Gastrocnemius medialis (tissue), 4 donors: ENCODE results near the gene CIDEA. TPM values are rescaled to one million over a fixed set of nuclear protein-coding genes. Genes with fewer than 3 reads are reported as not detected.

Experiments used
- ATAC-seq, 2 donors: fragments of 150-250 bp; one replicate each; pipeline ENCODE4 v1.9.1; 2016
- DNase-seq, 2 donors: peaks; one replicate each; pipeline ENCODE4 v3.0.0-alpha.2; 2019
- H3K27ac ChIP-seq, 4 donors: fragments of 200-600 bp; sonication (generic); 1 replicate in 1 of 4; 2 replicates in 3 of 4; pipeline ENCODE4 v1.5.1; 2016 to 2018; ENCODE audit warnings: mild to moderate bottlenecking in 2 of 4, moderate library complexity in 1 of 4
- H3K27me3 ChIP-seq, 3 donors: fragments of 200-600 bp; sonication (generic) in 2 of 3; 1 replicate in 1 of 3; 2 replicates in 2 of 3; pipeline versions ENCODE4 v1.5.1 to v1.6.0; 2016 to 2019; ENCODE audit warnings: mild to moderate bottlenecking in 1 of 3, moderate library complexity in 1 of 3
- H3K36me3 ChIP-seq, 2 donors: fragments of 200-600 bp; sonication (generic) in 1 of 2; one replicate each; pipeline ENCODE4 v1.5.1; 2017 to 2018
- H3K4me1 ChIP-seq, 2 donors: fragments of 200-600 bp; sonication (generic) in 1 of 2; one replicate each; pipeline ENCODE4 v1.5.1; 2016 to 2017; ENCODE audit warnings: mild to moderate bottlenecking in 2 of 2
- H3K4me3 ChIP-seq, 4 donors: fragments of 200-600 bp; sonication (generic) in 3 of 4; 1 replicate in 1 of 4; 2 replicates in 3 of 4; pipeline ENCODE4 v1.5.1; 2016 to 2019; ENCODE audit warnings: mild to moderate bottlenecking in 2 of 4
- H3K9me3 ChIP-seq, 3 donors: fragments of 200-600 bp; sonication (generic) in 2 of 3; 1 replicate in 1 of 3; 2 replicates in 2 of 3; pipeline ENCODE4 v1.5.1; 2016 to 2019
- CTCF ChIP-seq, 5 experiments: fragments of 450-650 bp in 3 of 5; fragments of 200-600 bp in 2 of 5; sonication (generic) in 2 of 5; IDR thresholded peaks in 4 of 5; conservative IDR thresholded peaks in 1 of 5; 1 replicate in 4 of 5; 2 replicates in 1 of 5; pipeline ENCODE4 v1.5.1; 2016 to 2019; ENCODE audit warnings: antibody characterized with exemption in 5 of 5, mild to moderate bottlenecking in 3 of 5, moderate library complexity in 3 of 5
- POLR2A ChIP-seq, 2 donors: fragments of 450-650 bp; IDR thresholded peaks; one replicate each; pipeline ENCODE4 v1.6.1; 2017; ENCODE audit warnings: antibody characterized with exemption in 2 of 2, mild to moderate bottlenecking in 2 of 2, moderate library complexity in 2 of 2
- in situ Hi-C, 4 donors: fragments of 200-750 bp; cut with MboI; loops; one replicate each; pipeline versions ENCODE4 v1.15.0 to v1.8.0; 2017; ENCODE audit warnings: low sequenced_read_pairs in 4 of 4
- intact Hi-C: fragments of 100-400 bp; cut with DNase I; formaldehyde crosslinking; loops from one replicate; pipeline ENCODE4 v1.15.1; 2023; ENCODE audit warnings: low total_unique reads
- total RNA-seq, 4 donors: library from RNA; depleted of rRNA; stranded (reverse); fragments of >200 nt; gene quantifications; one replicate each; pipeline versions ENCODE4 v1.1.0 to v1.2.3, GENCODE V29; 2016

Gene CIDEA
- total RNA-seq, 4 donors from 2014 or later, result 0.33 to 7.4 TPM; not detected in 2

GRCh38 chr18:12262748-12263147, 8.6 kb downstream of the CIDEA start:
- Histone ChIP-seq H3K27me3 (peaks cover 0 to 3% (median 0%) of the 10 kb centered on the region in 3 donors), H3K4me1 (no peaks in the 10 kb centered on the region), H3K36me3 (no peaks in the 10 kb centered on the region), H3K27ac (no peak overlapping the region), H3K4me3 (no peak overlapping the region), H3K9me3 (no peaks in the 10 kb centered on the region)
- no peak for ATAC-seq
- DNase-seq, result no peak
- intact Hi-C loops (no loop called here), in situ Hi-C loops (no loop called here)
- TF ChIP-seq CTCF (IDR thresholded peaks at IDR 0.05 in 4 of 5, conservative IDR thresholded peaks at IDR 0.05 in 1 of 5), result no peak
- no peak for TF ChIP-seq POLR2A (IDR thresholded peaks at IDR 0.05)

DNA sequence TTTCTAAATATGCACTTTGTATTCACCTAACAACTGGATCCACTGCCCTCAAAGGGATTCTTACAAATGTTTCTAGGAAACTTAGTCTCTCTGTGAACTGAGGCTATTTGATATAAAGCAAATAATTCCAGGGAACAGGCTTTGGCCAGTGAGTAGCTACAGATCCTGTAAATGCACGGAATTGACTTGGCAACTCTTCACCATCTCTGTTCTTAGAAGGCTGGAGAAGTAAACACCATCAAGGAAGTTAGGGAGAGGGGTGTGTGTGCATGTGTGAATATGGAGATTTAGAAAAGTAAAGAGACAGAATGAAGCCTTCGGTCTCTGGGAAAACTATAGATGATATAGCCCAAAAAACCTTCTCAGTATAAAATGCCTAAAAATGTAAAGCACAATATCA, 10.7 kb downstream of the CIDEA start:
- Histone ChIP-seq H3K27ac (no peak overlapping the region), H3K4me3 (no peak overlapping the region), H3K9me3 (no peaks in the 10 kb centered on the region), H3K4me1 (no peaks in the 10 kb centered on the region), H3K36me3 (no peaks in the 10 kb centered on the region), H3K27me3 (peaks cover 0 to 3% (median 0%) of the 10 kb centered on the region in 3 donors)
- intact Hi-C loops, result no loop called here
- DNase-seq (no peak), ATAC-seq (no peak)
- in situ Hi-C loops, result no loop called here
- TF ChIP-seq CTCF (IDR thresholded peaks at IDR 0.05 in 4 of 5, conservative IDR thresholded peaks at IDR 0.05 in 1 of 5), result no peak
- no peak for TF ChIP-seq POLR2A (IDR thresholded peaks at IDR 0.05)

- H3K27me3 ChIP-seq, result no peaks in the 10 kb centered on the region
- intact Hi-C loops, result loop anchor here (5.0 kb wide), 2 partner anchors 36 to 386 kb away; partner anchors contain the start of genes SPIRE1 and TUBB6
Observed at GRCh38 chr18:12271376-12272235, 17.4 kb downstream of the CIDEA start.

DNA sequence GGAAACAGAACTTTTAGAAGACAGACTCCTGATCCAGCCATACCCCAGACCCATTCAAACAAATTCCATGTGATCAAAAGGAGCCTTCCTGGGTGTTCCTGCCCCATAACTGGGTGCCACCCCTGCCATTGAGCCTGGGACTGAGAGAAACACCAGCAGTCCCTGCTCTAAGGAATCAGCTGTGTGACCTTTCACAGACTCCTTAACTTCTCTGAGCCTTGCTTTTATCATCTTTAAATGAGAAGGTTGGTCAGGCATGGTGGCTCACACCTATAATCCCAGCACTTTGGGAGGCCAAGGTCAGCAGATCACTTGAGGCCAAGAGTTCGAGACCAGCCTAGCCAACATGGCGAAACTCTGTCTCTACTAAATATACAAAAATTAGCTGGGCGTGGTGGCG, 20.6 kb downstream of the CIDEA start:
- intact Hi-C loops (loop anchor here (5.0 kb wide), 2 partner anchors 33 to 383 kb away; partner anchors contain the start of genes SPIRE1 and TUBB6), in situ Hi-C loops (no loop called here)
- no peaks in the 10 kb centered on the region for H3K36me3 ChIP-seq
- TF ChIP-seq CTCF (IDR thresholded peaks at IDR 0.05 in 4 of 5, conservative IDR thresholded peaks at IDR 0.05 in 1 of 5) (no peak), POLR2A (IDR thresholded peaks at IDR 0.05) (no peak)
- DNase-seq (no peak), ATAC-seq (no peak)
- no peaks in the 10 kb centered on the region for H3K9me3 ChIP-seq
- H3K27ac ChIP-seq, result no peak overlapping the region
- H3K27me3 ChIP-seq, result no peaks in the 10 kb centered on the region
- H3K4me3 ChIP-seq, result no peak overlapping the region
- peaks cover 6 to 8% of the 10 kb centered on the region in 2 donors for H3K4me1 ChIP-seq

More at GRCh38 chr18:12271376-12272235, 17.4 kb downstream of the CIDEA start:
- Histone ChIP-seq H3K4me1 (no peaks in the 10 kb centered on the region), H3K36me3 (no peaks in the 10 kb centered on the region), H3K9me3 (no peaks in the 10 kb centered on the region), H3K4me3 (peak overlapping the region; percentile 48 to 86 (median 54)), H3K27ac (peak overlapping the region; percentile 34 to 75 (median 64))
- peak; percentile 29 to 70 (median 60) for TF ChIP-seq CTCF (IDR thresholded peaks at IDR 0.05 in 4 of 5, conservative IDR thresholded peaks at IDR 0.05 in 1 of 5)
- no peak for TF ChIP-seq POLR2A (IDR thresholded peaks at IDR 0.05)
- DNase-seq (peak in 1 of 2 donors; percentile 39), ATAC-seq (peak; percentile 89 to 96)
- in situ Hi-C loops, result no loop called here
